Psoas muscle (tissue), 8 donors: ENCODE data around the gene RIPOR3. TPM values are rescaled to one million over a fixed set of nuclear protein-coding genes. Genes with fewer than 3 reads are reported as not detected.

ENCODE experiments used
- ATAC-seq, 4 donors: fragments of 200-7000 bp; cut with Tn5 transposase; one replicate each; pipeline ENCODE4 v1.9.1; 2020; ENCODE audit warnings: moderate library complexity in 3 of 4, mild to moderate bottlenecking in 2 of 4
- DNase-seq, 2 donors: peaks; one replicate each; pipeline ENCODE4 v3.0.0-alpha.2; 2020
- H3K27ac ChIP-seq: fragments of 200-600 bp; one replicate; pipeline ENCODE4 v1.8.0; 2022
- H3K27me3 ChIP-seq, 3 donors: fragments of 200-600 bp in 1 of 3; one replicate each; pipeline versions ENCODE4 v1.6.1 to v1.8.0; 2013 to 2022; ENCODE audit warnings: low read length in 2 of 3, mild to moderate bottlenecking in 2 of 3, moderate library complexity in 1 of 3; ENCODE audit not compliant: insufficient read depth in 3 of 3
- H3K36me3 ChIP-seq, 2 donors: fragments of 200-600 bp in 1 of 2; one replicate each; pipeline versions ENCODE4 v1.6.1 to v1.8.0; 2013 to 2022; ENCODE audit warnings: low read depth in 1 of 2, mild to moderate bottlenecking in 1 of 2, moderate library complexity in 1 of 2; ENCODE audit not compliant: insufficient read depth in 1 of 2
- H3K4me1 ChIP-seq: fragments of 200-600 bp; one replicate; pipeline ENCODE4 v1.8.0; 2022
- H3K4me3 ChIP-seq: fragments of 200-600 bp; one replicate; pipeline ENCODE4 v1.8.0; 2022; ENCODE audit warnings: mild to moderate bottlenecking
- H3K9me3 ChIP-seq: fragments of 200-600 bp; one replicate; pipeline ENCODE4 v1.8.0; 2022
- CTCF ChIP-seq: fragments of 200-600 bp; IDR thresholded peaks from one replicate; pipeline ENCODE4 v1.8.0; 2022; ENCODE audit warnings: antibody characterized with exemption
- WGBS, 3 donors: extraction: QIAGEN DNeasy Blood & Tissue Kit; methylation state at CpG; one replicate each; pipeline versions ENCODE4 v1.1.6 to v1.1.7; 2013; 5-methylcytosine and 5-hydroxymethylcytosine counted together
- intact Hi-C, 2 donors: fragments of 100-400 bp; cut with DNase I; formaldehyde crosslinking; loops; one replicate each; pipeline versions ENCODE4 v1.11.0 to v1.14.2; 2022
- polyA plus RNA-seq, 3 donors: library from polyadenylated mRNA; stranded (reverse); fragments of 200-250 nt; gene quantifications; one replicate each; pipeline ENCODE4 v1.2.3, GENCODE V29; 2013
- total RNA-seq, 4 donors: library from RNA; stranded (reverse); fragmentation: NEBNext Ultra II Directional in 2 of 4; extraction: Animal tissue kit (Norgen Biotek cat#: 25700) in 2 of 4; gene quantifications; one replicate each; pipeline versions ENCODE4 v1.2.1 to v1.2.4, GENCODE V29; 2021 to 2023
- donor health status: healthy with polysubstance abuse.
- donor health status: DM: no; HTN: no; CAD: no; lungs with moderate emphysema.
- donor health status: Bipolar disorder and iron deficiency.
- donor health status: healthy.
- donor health status: DM: yes; HTN: yes; CAD: no.
- donor health status: DM: no; HTN: no; CAD: no.
- donor health status: DM: no; HTN: no; CAD: no.
- donor health status: DM: yes; HTN: yes; CAD: no.

The RIPOR3 gene
- total and polyA plus RNA-seq, 7 donors: 3.1 to 5.7 (median 5.2) TPM

GRCh38 chr20:50695135-50695872 lies 4.0 kb upstream of the RIPOR3 start:
- H3K9me3 ChIP-seq: no peaks in the 10 kb centered on the region
- ATAC-seq (peak in 3 of 4 donors; percentile 11 to 76 (median 63)), DNase-seq (peak; percentile 36 to 73)
- intact Hi-C loops: no loop called here
- H3K27me3 ChIP-seq: peaks cover 0 to 15% (median 0%) of the 10 kb centered on the region in 3 donors
- no peaks in the 10 kb centered on the region for H3K36me3 ChIP-seq
- H3K4me1 ChIP-seq: no peaks in the 10 kb centered on the region
- no peak for TF ChIP-seq CTCF
- no peak overlapping the region for H3K4me3 ChIP-seq
- no peak overlapping the region for H3K27ac ChIP-seq
- 36 to 53% (median 49%) methylated on average over 9 of the region's 9 CpGs for WGBS, 3 donors

- no peaks in the 10 kb centered on the region for H3K4me1 ChIP-seq
- peaks cover 0 to 21% (median 0%) of the 10 kb centered on the region in 3 donors for H3K27me3 ChIP-seq
- H3K4me3 ChIP-seq: no peak overlapping the region
- no peak overlapping the region for H3K27ac ChIP-seq
- no peaks in the 10 kb centered on the region for H3K36me3 ChIP-seq
- TF ChIP-seq CTCF: no peak
- no peak for ATAC-seq
- DNase-seq: no peak
- intact Hi-C loops: no loop called here
- WGBS, 3 donors: 73 to 79% (median 75%) methylated on average over 9 of the region's 9 CpGs
- no peaks in the 10 kb centered on the region for H3K9me3 ChIP-seq
These were observed 3.2 kb upstream of the RIPOR3 start for GRCh38 chr20:50694379-50695134.

- no peak overlapping the region for H3K27ac ChIP-seq
- no peak for TF ChIP-seq CTCF
- ATAC-seq (no peak), DNase-seq (no peak)
- H3K9me3 ChIP-seq: no peaks in the 10 kb centered on the region
- no peaks in the 10 kb centered on the region for H3K4me1 ChIP-seq
- no peak overlapping the region for H3K4me3 ChIP-seq
- WGBS, 3 donors: 80 to 100% (median 99%) methylated on average over 1 of the region's 1 CpG
- peaks cover 0 to 21% (median 0%) of the 10 kb centered on the region in 3 donors for H3K27me3 ChIP-seq
- H3K36me3 ChIP-seq: no peaks in the 10 kb centered on the region
- intact Hi-C loops: no loop called here
These were observed 1.7 kb upstream of the RIPOR3 start for GRCh38 chr20:50693001-50693400.

GRCh38 chr20:50692552-50692933 lies 1.2 kb upstream of the RIPOR3 start:
- H3K4me1 ChIP-seq: no peaks in the 10 kb centered on the region
- no peak for TF ChIP-seq CTCF
- WGBS, 3 donors: 85 to 94% (median 90%) methylated on average over 2 of the region's 2 CpGs

More at GRCh38 chr20:50692552-50692933, 1.2 kb upstream of the RIPOR3 start:
- ATAC-seq: no peak
- Histone ChIP-seq H3K27me3 (peaks cover 0 to 21% (median 0%) of the 10 kb centered on the region in 3 donors), H3K9me3 (no peaks in the 10 kb centered on the region), H3K27ac (no peak overlapping the region), H3K36me3 (no peaks in the 10 kb centered on the region), H3K4me3 (no peak overlapping the region)
- no peak for DNase-seq
- intact Hi-C loops: no loop called here
